Type B pancreatic cell (in vitro differentiated cells): ENCODE results near the gene MNT. TPM values are rescaled to one million over a fixed set of nuclear protein-coding genes. Genes with fewer than 3 reads are reported as not detected.

ENCODE experiments used
- DNase-seq: peaks from one replicate; pipeline ENCODE4 v3.0.0; 2021; ENCODE audit warnings: mixed read lengths; ENCODE audit not compliant: unreplicated experiment; ENCODE audit errors: extremely low spot score
- H3K27ac Mint-ChIP-seq: 2 replicates; pipeline ENCODE4 v1.8.0; 2021; ENCODE audit warnings: mild to moderate bottlenecking, mixed read lengths
- H3K27me3 Mint-ChIP-seq: 2 replicates; pipeline ENCODE4 v1.8.0; 2021; ENCODE audit warnings: mixed read lengths
- H3K36me3 Mint-ChIP-seq: 2 replicates; pipeline ENCODE4 v1.8.0; 2021; ENCODE audit warnings: mixed read lengths
- H3K4me1 Mint-ChIP-seq: one replicate; pipeline ENCODE4 v1.8.0; 2021; ENCODE audit warnings: mixed read lengths; ENCODE audit not compliant: unreplicated experiment
- H3K4me3 Mint-ChIP-seq: 2 replicates; pipeline ENCODE4 v1.8.0; 2021; ENCODE audit warnings: mild to moderate bottlenecking, mixed read lengths
- H3K9me3 Mint-ChIP-seq: 2 replicates; pipeline ENCODE4 v1.8.0; 2021; ENCODE audit warnings: mixed read lengths
- CTCF ChIP-seq: fragments of 200-600 bp; sonication (generic); conservative IDR thresholded peaks from 2 replicates; pipeline ENCODE4 v1.5.0; 2021; ENCODE audit warnings: antibody characterized with exemption, mild to moderate bottlenecking
- total RNA-seq: library from RNA; stranded (reverse); gene quantifications from 2 replicates; pipeline ENCODE4 v1.2.1, GENCODE V29; 2021; ENCODE audit warnings: low replicate concordance

Gene MNT
- total RNA-seq, 1 donor from 2014 or later = 26.9 TPM

DNA sequence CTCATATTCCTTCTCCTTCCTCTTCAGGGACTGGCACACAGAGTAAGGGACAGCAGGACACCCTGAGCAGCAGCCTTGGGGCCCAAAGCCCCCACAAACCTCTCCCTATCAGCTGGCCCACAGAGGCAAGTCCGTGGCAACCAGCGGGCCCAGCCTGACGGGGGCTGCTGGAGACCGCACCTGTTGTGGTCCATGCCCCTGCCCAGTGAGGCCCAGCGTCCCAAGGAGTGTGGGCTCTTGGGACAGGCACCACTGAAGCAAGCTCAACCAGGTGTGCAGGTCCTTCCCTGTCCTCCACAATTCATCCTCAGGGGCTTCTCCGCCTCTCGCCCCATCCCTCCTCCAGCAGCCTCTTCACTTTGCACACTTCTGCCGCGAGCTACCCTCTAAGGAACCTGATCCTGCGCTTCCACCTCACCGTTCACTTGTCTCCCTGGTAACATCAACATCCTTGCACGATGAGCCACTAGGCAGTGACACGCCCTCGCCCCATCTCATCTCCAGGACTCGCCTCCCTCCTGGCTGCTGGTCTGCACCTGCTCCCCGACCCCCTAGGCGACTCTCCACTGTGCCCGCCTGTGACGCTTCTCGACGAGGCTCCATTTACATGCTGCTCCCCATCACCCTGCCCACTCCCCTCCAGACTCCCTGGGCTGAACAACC is 12.7 kb downstream of the MNT start:
- Mint-ChIP-seq H3K36me3 (peaks cover 4% of the 10 kb centered on the region), H3K4me1 (peaks cover 47% of the 10 kb centered on the region), H3K27ac (peak overlapping the region; percentile 74), H3K9me3 (no peaks in the 10 kb centered on the region), H3K4me3 (no peak overlapping the region), H3K27me3 (no peaks in the 10 kb centered on the region)
- TF ChIP-seq CTCF = no peak
- no peak for DNase-seq

- Mint-ChIP-seq H3K9me3 (no peaks in the 10 kb centered on the region), H3K36me3 (peaks cover 3% of the 10 kb centered on the region), H3K4me1 (peaks cover 46% of the 10 kb centered on the region), H3K4me3 (no peak overlapping the region), H3K27me3 (no peaks in the 10 kb centered on the region), H3K27ac (peak overlapping the region; percentile 74)
- no peak for TF ChIP-seq CTCF
- no peak for DNase-seq
Observed at GRCh38 chr17:2387086-2388019, 13.5 kb downstream of the MNT start.

GRCh38 chr17:2386400-2387085 is 14.3 kb downstream of the MNT start:
- DNase-seq = no peak
- Mint-ChIP-seq H3K36me3 (no peaks in the 10 kb centered on the region), H3K27ac (peak overlapping the region; percentile 79), H3K4me1 (peaks cover 38% of the 10 kb centered on the region), H3K9me3 (no peaks in the 10 kb centered on the region), H3K4me3 (no peak overlapping the region), H3K27me3 (no peaks in the 10 kb centered on the region)
- no peak for TF ChIP-seq CTCF

GRCh38 chr17:2385240-2386210 is 15.3 kb downstream of the MNT start:
- H3K36me3 Mint-ChIP-seq = no peaks in the 10 kb centered on the region
- H3K9me3 Mint-ChIP-seq = no peaks in the 10 kb centered on the region
- no peak overlapping the region for H3K27ac Mint-ChIP-seq
- no peak for DNase-seq
- peaks cover 35% of the 10 kb centered on the region for H3K4me1 Mint-ChIP-seq
- H3K27me3 Mint-ChIP-seq = no peaks in the 10 kb centered on the region
- no peak for TF ChIP-seq CTCF
- no peak overlapping the region for H3K4me3 Mint-ChIP-seq
